Natural killer cell (primary cell): ENCODE measurements around the gene P3H1. TPM values are rescaled to one million over a fixed set of nuclear protein-coding genes. Genes with fewer than 3 reads are reported as not detected.

Experiments used
- ATAC-seq, 3 donors: fragments of 150-1000 bp in 2 of 3; fragments of 200-7000 bp in 1 of 3; cut with Tn5 transposase; 1 replicate in 1 of 3; 2 replicates in 2 of 3; pipeline ENCODE4 v1.10.0; 2021; ENCODE audit warnings: mild to moderate bottlenecking in 2 of 3, moderate library complexity in 2 of 3
- DNase-seq, 2 donors: peaks; one replicate each; pipeline versions ENCODE4 v3.0.0 to v3.0.0-alpha.2; 2013 to 2021; ENCODE audit warnings: mixed read lengths in 1 of 2
- H3K27ac ChIP-seq: one replicate; pipeline ENCODE4 v1.5.1; 2013; ENCODE audit warnings: mild to moderate bottlenecking, low read length
- H3K27me3 ChIP-seq: one replicate; pipeline ENCODE4 v1.6.1; 2013; ENCODE audit warnings: low read length; ENCODE audit not compliant: control insufficient read depth, insufficient read depth
- H3K36me3 ChIP-seq: one replicate; pipeline ENCODE4 v1.6.1; 2013; ENCODE audit warnings: low read length; ENCODE audit not compliant: control insufficient read depth, insufficient read depth
- H3K4me1 ChIP-seq: one replicate; pipeline ENCODE4 v1.6.1; 2013; ENCODE audit warnings: low read length; ENCODE audit not compliant: control insufficient read depth, insufficient read depth
- H3K4me3 ChIP-seq: one replicate; pipeline ENCODE4 v1.5.1; 2013; ENCODE audit warnings: low read length
- H3K9me3 ChIP-seq: one replicate; pipeline ENCODE4 v1.6.1; 2013; ENCODE audit warnings: low read length; ENCODE audit not compliant: control insufficient read depth, insufficient read depth
- H3K27ac Mint-ChIP-seq, 2 donors: one replicate each; pipeline ENCODE4 v1.8.0; 2022; ENCODE audit warnings: mild to moderate bottlenecking in 2 of 2, mixed read lengths in 2 of 2, moderate library complexity in 1 of 2
- H3K27me3 Mint-ChIP-seq, 2 donors: one replicate each; pipeline ENCODE4 v1.8.0; 2022; ENCODE audit warnings: low read depth in 2 of 2, mixed read lengths in 2 of 2
- H3K36me3 Mint-ChIP-seq: one replicate; pipeline ENCODE4 v1.8.0; 2022; ENCODE audit warnings: mixed read lengths
- H3K4me1 Mint-ChIP-seq, 2 donors: one replicate each; pipeline ENCODE4 v1.8.0; 2022; ENCODE audit warnings: mixed read lengths in 2 of 2
- H3K4me3 Mint-ChIP-seq: one replicate; pipeline ENCODE4 v1.8.0; 2022; ENCODE audit warnings: mild to moderate bottlenecking, moderate library complexity, mixed read lengths
- H3K9me3 Mint-ChIP-seq, 2 donors: one replicate each; pipeline ENCODE4 v1.8.0; 2022; ENCODE audit warnings: mixed read lengths in 2 of 2
- WGBS: methylation state at CpG from one replicate; pipeline ENCODE4 v1.1.7; 2013; ENCODE audit warnings: missing lambda C conversion rate; ENCODE audit not compliant: insufficient coverage; 5-methylcytosine and 5-hydroxymethylcytosine counted together
- intact Hi-C: fragments of 100-400 bp; cut with micrococcal nuclease; formaldehyde crosslinking; loops from one replicate; pipeline ENCODE4 v1.14.2; 2022
- total RNA-seq, 4 donors: library from RNA; stranded (reverse); fragments of 120-200 nt in 1 of 4; gene quantifications; one replicate each; pipeline versions ENCODE4 v1.2.3 to v1.2.4, GENCODE V29; 2013 to 2022
- TF ChIP-seq, protein P1 (sequence below): fragments of 200-600 bp; IDR thresholded peaks from one replicate; pipeline ENCODE4 v1.8.0; 2022; ENCODE audit warnings: antibody characterized with exemption

The P3H1 gene
- total RNA-seq, 3 donors from 2014 or later (not counting 1 experiment from before 2014, with no cell fraction given) = 29.6 to 40.4 (median 37.9) TPM

DNA sequence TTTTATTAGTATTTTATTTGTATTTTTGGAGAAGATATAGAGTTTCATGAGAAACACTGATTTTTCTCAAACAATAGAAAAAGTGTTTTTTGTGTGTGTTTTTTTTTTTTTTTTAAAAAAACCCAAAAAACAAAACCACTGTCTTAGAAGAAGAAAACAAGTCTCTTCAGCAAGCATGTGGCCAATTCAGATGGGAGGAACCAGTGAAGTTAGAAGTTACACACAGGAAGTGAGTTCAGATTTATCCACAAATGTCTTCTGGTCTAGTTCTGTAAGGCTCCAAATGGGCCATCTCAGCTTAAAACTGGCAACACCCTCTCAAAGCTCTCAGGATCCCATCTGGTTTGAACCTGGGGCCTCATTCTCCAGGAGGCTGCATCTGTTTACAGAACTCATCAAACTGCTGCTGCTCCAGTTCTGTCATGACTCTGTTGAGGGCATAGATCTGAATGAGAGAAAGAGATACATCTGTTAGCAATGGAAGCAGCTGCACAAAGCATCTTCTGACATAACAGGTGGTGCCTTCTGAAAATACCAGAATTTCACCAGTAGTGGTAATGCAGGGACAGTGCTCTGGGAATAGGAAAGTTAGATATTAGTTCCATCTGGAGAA lies 40.3 kb upstream of the P3H1 start:
- DNase-seq (no peak), ATAC-seq (no peak)
- no peaks in the 10 kb centered on the region for H3K4me1 ChIP-seq
- Mint-ChIP-seq H3K9me3 (no peaks in the 10 kb centered on the region), H3K27ac (no peak overlapping the region), H3K4me1 (peaks cover 6 to 10% of the 10 kb centered on the region in 2 donors), H3K36me3 (no peaks in the 10 kb centered on the region), H3K4me3 (no peak overlapping the region), H3K27me3 (no peaks in the 10 kb centered on the region)
- no peak overlapping the region for H3K4me3 ChIP-seq
- intact Hi-C loops = no loop called here
- H3K9me3 ChIP-seq = no peaks in the 10 kb centered on the region
- TF ChIP-seq, protein P1, sequence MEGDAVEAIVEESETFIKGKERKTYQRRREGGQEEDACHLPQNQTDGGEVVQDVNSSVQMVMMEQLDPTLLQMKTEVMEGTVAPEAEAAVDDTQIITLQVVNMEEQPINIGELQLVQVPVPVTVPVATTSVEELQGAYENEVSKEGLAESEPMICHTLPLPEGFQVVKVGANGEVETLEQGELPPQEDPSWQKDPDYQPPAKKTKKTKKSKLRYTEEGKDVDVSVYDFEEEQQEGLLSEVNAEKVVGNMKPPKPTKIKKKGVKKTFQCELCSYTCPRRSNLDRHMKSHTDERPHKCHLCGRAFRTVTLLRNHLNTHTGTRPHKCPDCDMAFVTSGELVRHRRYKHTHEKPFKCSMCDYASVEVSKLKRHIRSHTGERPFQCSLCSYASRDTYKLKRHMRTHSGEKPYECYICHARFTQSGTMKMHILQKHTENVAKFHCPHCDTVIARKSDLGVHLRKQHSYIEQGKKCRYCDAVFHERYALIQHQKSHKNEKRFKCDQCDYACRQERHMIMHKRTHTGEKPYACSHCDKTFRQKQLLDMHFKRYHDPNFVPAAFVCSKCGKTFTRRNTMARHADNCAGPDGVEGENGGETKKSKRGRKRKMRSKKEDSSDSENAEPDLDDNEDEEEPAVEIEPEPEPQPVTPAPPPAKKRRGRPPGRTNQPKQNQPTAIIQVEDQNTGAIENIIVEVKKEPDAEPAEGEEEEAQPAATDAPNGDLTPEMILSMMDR = no peak
- H3K27me3 ChIP-seq = no peaks in the 10 kb centered on the region
- no peak overlapping the region for H3K27ac ChIP-seq
- no peaks in the 10 kb centered on the region for H3K36me3 ChIP-seq

DNA sequence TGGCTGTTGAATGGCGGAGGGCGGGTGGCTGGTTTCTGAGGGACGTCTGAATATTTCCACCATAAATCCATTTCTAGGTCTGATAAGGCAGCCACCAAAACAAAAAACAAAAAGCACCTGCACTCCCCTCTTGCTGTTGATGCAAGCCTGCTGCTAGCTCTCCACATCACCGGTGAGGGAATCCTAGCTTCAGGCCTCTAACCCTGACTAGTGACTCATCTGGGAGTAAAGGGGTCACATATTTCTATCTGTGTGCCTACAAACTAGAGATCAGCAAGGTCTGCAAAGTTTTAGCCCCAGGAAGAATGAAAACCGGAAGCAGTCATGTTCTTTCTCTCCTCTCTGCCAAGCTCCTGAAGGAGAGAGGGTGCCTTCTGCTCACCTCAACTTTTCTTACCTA lies 39.8 kb upstream of the P3H1 start:
- Mint-ChIP-seq H3K9me3 (no peaks in the 10 kb centered on the region), H3K4me3 (no peak overlapping the region), H3K27me3 (no peaks in the 10 kb centered on the region), H3K4me1 (peaks cover 6 to 9% of the 10 kb centered on the region in 2 donors), H3K36me3 (no peaks in the 10 kb centered on the region), H3K27ac (no peak overlapping the region)
- no peak for ATAC-seq
- Histone ChIP-seq H3K36me3 (no peaks in the 10 kb centered on the region), H3K27ac (no peak overlapping the region), H3K4me1 (no peaks in the 10 kb centered on the region), H3K9me3 (no peaks in the 10 kb centered on the region), H3K4me3 (no peak overlapping the region), H3K27me3 (no peaks in the 10 kb centered on the region)
- DNase-seq = no peak
- WGBS = 97% methylated on average over 5 of the region's 5 CpGs
- TF ChIP-seq, protein P1 = no peak
- intact Hi-C loops = no loop called here

- Mint-ChIP-seq H3K27ac (no peak overlapping the region), H3K4me3 (no peak overlapping the region), H3K36me3 (no peaks in the 10 kb centered on the region), H3K9me3 (no peaks in the 10 kb centered on the region), H3K27me3 (no peaks in the 10 kb centered on the region), H3K4me1 (peaks cover 6% of the 10 kb centered on the region in 2 donors)
- Histone ChIP-seq H3K27ac (no peak overlapping the region), H3K4me3 (no peak overlapping the region), H3K4me1 (no peaks in the 10 kb centered on the region), H3K36me3 (no peaks in the 10 kb centered on the region), H3K9me3 (no peaks in the 10 kb centered on the region), H3K27me3 (no peaks in the 10 kb centered on the region)
- DNase-seq (no peak), ATAC-seq (no peak)
- intact Hi-C loops = no loop called here
- TF ChIP-seq, protein P1 = no peak
These were observed 39.3 kb upstream of the P3H1 start for GRCh38 chr1:42806171-42806570.

GRCh38 chr1:42801832-42802473 lies 35.1 kb upstream of the P3H1 start:
- ATAC-seq (no peak), DNase-seq (no peak)
- Mint-ChIP-seq H3K4me3 (no peak overlapping the region), H3K4me1 (no peaks in the 10 kb centered on the region), H3K27me3 (no peaks in the 10 kb centered on the region), H3K27ac (no peak overlapping the region), H3K36me3 (no peaks in the 10 kb centered on the region), H3K9me3 (no peaks in the 10 kb centered on the region)
- Histone ChIP-seq H3K4me1 (no peaks in the 10 kb centered on the region), H3K36me3 (no peaks in the 10 kb centered on the region), H3K9me3 (no peaks in the 10 kb centered on the region), H3K27me3 (no peaks in the 10 kb centered on the region), H3K4me3 (no peak overlapping the region), H3K27ac (no peak overlapping the region)
- WGBS = 94% methylated on average over 7 of the region's 8 CpGs
- intact Hi-C loops = no loop called here
- TF ChIP-seq, protein P1 = no peak
